HUDEP-2 (cell line): ENCODE results near the gene TNPO3.
"Not testable (repeated sequence)": the region's sequence is repeated elsewhere in the genome, so short reads cannot be mapped to it uniquely, and the experiment has no call there.

Experiments
- DNase-seq, 76 experiments: peaks; one replicate each; lab custom pipeline; 2025; ENCODE audit not compliant: unreplicated experiment in 76 of 76; lab: John Stamatoyannopoulos, UW

TNPO3 gene

DNA sequence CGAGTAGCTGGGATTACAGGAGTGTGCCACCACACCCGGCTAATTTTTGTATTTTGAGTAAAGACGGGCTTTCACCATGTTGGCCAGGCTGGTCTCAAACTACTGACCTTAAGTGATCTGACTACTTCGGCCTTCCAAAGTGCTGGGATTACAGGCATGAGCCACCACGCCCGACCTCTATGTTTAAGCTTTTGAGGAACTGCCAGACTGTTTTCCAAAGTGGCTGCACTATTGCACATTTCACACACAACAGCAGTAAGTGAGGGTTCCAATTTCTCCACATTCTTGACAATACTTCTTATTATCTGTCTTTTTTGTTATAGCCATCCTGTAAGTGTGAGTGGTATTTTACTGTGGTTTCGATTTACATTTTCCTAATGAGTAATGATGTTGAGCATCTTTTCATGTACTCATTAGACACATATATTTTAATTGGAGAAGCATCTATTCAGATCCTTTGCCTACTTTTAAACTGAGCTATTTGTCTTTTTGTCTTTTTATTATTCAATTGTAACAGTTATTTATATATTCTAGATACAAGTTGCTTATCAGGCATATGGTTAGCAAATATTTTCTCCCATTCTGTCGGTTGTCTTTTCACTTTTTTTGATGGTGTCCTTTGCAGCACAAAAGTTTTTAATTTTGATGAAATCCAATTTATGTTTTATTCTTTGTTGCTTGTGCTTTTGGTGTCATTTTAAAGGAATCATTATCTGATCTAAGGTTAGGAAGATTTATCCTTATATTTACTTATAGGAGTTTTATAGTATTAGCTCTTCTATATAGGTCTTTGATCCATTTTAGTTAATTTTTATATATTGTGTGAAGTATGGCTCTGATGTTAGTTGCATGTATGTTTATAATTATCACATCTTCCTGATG lies 130.0 kb downstream of the TNPO3 start:
- DNase-seq, result no peak

DNA sequence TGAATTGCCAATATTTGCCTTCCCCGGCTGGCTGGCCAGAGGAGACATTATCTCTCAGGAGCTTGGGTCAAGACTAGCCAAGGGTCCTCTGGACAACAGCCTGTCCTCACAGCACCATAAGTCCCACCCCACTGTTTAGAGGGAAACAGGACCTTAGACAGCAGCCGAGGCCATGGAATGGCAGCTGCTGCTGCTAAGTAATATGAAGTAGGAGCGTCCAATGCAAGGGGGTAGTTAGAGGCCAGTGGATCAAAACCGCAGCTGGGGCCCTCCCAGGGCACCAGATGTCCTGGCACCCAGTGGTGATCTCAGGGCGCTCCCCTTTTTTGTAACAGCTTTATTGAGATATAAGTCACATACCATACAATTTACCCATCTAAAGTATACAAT lies 131.5 kb downstream of the TNPO3 start:
- no peak for DNase-seq

DNA sequence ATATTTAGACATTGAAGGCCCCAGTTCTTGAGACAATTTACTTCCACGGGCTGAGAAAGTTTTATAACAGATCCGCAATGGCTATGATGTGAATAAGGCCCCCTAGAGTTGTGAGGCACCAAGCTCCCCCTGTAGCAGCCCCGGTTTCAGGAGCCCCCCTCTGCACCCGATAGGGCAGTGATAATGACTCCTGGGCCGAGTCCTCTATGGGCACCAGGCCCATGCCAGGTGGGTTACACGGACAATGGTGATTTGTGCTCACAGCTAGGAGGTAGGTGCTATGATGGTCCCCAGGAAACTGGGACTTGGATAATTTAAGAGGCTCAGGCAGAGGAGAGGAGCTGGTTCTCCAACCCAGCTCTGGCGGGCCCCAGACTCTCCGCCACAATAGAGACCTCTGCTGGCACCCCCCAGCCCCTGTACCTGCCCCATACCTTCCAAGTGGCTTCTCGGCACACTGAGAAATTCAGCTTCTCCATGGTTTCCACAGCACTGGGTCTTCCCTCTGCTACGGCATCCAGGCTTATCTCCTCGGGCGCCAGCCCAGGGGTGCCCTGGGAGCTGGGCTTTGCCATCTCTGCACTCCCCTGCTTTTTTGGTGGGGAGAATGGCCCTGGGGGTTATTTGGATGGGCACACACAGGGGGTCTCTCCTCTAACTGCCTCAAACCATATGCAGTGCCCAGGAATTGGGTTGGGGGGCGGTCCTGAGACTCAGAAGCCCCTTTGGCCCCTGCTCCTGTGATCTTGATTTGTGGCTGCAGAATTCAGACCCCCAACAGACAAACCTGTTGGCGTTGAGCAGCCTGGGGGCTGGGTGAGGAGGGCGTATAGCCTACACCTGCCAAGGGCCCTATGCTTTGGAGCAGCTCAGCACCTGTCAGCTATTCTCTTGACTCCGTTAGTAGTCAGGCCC lies 132.2 kb downstream of the TNPO3 start:
- no peak for DNase-seq

DNA sequence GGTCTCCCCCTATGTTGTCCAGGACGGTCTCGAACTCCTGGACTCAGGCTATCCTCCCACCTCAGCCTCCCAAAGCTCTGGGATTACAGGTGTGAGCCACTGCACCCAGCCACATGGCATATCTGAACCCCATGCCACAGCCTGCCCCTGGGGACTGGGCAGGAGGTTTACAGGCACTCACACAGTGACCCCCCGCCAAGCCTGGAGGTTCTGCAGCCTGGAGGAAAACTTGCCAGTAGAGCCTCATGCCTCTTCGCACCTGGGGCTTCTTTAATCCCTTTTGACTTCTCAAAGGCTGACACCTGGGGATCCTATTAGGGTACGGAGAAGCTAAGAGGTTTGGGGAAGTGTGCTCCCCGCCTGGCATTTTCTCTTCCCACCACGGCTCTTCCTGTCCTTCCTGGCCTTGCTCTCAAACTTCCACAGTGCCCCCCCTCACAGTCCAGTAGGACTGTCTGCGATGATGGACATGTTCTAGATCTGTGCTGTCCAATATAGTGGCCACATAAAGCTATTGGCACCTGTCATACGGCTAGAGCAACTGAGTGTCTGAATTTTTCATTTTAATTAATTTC lies 133.0 kb downstream of the TNPO3 start:
- DNase-seq, result no peak

DNA sequence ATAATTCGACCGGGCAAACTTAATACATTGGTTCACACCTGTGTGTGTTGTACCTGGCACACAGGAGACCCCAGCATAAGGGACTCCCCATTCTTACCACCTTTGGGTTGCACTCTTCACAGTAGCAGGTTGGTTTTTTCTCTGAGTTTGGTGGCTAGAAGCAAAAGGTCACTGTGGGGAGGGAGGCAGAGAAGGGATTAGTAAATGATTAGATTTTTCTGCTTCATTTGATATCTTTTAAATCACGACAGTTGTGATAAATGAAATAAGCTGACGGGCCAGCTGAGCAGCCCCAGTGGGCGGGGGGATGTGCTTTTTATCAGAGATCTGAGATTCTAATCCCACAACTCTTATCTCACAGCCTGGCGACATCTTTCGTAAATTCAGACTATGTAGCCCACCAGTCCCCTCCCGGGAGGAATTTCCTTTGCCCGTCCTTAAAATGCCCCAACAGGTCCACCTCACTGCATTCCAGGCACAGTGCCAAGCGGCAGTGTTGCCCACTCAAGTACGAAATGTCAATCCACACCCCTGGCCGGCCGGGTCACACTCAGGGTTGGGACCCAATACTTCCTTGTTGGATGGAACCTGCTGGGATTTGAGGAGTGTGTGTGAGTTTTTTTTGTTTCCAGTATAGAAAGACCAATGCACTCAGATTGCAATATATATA lies 133.9 kb downstream of the TNPO3 start:
- no peak for DNase-seq

DNA sequence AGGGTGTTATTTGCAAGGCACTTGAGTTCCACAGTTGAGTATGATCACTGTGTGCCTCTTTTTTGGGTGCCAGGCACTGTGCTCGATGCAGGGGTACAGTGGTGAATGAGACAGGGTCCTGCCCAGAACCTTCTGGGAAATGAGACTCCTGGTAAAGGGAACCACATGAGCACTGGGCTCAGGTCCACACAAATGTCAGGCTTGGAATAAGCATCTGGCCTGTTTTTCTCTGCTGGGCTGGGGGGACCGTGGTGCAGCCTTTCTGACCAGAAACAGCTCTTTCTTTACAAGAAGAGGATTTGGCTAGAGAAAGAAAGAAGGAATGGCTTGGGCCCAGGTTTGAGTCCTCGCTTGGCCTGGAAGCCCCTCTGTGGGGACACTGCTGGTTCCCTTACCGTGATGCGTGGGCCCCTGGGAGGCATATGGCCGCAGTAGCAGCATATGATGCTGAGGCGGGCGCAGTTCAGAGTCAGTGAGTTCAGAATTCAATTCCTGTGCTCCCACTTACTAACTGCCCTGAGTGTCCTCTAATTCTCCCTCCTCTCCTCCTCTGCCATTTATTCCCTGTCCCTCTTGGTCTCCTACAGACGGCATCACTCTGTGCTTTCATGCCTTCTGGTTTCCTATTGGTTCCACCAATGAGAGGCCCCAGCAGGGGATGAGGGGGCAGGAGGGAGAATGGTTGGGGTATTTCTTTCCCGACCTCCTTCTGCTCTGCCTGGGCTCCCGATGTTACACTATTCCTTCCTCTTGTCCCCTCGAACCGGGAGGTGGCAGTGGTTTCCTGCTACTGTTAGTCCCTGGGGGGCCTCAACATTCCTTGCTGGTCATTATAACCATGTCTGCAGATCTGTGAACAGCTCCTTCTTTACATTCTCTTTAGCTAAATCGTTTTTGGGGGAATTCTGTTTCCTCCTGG lies 134.8 kb downstream of the TNPO3 start:
- no peak for DNase-seq

DNA sequence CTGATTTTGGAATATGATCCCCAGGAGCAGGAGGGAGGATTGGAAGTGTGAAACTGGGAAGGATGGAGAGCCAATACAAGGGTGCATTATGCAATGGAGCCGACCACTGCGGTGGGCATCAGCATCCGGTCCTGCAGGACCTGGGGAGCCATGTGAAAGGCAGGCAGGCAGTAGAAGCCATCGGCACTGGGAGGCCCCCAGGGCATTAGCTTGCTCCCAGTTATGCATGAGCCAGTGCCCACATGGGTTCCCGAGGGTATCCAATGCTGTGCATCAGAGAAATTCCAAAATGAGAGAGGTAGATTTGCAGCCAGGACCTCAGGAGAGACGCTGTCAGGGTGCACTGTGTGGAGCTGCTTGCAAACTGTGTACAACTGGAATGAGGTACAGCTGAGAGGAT lies 135.7 kb downstream of the TNPO3 start:
- DNase-seq, result no peak

DNA sequence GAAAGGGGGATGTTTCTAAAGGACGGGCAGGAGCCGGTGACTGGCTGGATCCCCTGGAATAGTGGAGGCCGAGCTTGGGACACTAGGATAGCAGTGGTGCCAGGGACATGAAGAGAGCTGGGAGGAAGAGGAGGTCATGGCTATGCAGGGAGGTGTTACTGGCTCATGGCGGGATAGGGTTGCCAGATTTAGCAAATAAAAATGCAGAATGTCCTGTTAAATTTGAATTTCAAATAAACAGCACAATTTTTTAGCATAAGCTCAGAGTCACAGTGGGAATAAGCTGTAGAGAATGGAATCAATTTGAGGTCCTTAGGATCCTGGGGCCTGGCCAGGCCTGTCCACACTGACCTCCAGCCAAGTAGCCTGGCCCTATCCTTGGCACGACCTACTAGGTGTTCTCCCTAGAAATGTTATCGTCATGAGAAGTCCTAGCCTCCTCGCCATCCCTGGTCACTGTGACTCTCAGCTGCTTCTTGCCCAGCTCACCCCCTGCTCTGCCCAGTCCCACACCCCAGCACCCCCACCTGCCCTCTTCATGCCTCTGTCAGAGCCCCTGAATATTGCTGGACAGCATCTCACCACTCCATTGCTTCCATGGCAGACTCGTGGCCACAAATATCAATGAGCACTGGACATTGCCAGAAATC lies 136.8 kb downstream of the TNPO3 start:
- DNase-seq, result no peak

DNA sequence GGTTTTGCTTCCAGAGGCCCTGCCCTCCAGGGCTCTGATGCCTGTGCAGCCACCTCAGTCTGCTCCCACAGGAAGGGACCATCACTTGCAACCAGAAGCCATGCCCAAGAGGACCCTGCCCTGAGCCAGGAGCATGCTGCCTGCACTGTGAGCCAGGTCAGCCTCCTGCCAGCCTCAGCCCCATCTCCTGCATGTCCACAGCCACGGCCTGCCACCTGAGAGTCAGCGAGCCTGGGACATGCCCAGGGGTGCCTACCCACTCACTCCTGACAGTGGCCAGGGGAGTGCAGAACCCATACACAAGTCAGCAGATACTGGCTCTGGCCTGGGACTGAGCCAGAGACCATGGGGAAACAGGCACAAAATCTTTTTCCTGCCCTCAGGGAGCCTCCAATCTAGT lies 137.8 kb downstream of the TNPO3 start:
- no peak for DNase-seq

DNA sequence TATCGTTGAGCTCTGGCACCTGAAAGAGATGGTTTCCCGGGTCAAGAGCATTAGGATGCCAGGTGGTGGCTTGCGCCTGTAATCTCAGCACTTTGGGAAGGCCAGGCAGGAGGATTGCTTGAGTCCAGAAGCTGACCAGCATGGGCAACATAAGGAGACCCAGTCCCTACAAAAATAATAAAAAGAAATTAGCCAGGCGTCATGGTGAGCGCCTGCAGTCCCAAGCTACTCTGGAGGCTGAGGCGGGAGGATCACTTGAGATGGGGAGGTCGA lies 138.3 kb downstream of the TNPO3 start:
- DNase-seq, result no peak

DNA sequence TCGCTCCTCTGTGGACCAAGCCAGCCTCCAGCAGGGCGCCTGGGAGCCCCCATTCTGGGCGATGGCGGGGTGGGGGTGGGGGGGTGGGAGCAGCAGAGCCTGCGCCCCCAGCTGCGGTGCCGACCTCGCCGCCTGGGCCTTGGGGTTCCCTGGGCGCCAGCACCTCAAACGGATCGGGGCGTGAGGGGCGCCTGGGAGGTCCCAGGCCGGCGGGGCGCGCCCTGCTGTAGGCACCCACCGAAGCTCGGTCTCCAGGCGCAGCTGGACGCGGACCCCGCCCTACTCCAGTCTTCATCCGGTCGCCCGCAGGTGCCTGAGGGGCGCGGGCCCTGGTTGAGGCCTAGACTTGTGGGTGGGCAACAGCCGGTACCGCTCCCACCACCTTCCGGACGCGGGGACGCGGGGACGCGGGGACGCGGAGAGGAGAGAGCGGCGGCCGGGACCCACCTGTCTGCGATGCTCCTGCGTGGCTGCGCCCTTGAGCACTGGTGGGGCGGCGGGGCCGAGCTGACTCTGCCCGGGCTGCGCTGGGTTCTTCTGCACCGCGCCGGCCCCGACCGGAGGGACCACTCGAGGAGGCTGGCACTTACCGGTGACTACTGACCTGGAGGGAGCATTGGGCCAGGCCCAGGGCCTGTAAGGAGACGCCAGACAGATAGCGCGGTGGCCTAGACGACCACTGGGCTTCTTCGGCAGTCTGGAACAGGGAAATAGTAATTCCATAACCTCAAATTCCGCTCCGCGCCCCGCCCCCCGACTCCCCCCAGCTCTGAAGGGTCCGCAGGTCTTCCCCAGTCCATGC lies 138.9 kb downstream of the TNPO3 start:
- DNase-seq, result no peak

DNA sequence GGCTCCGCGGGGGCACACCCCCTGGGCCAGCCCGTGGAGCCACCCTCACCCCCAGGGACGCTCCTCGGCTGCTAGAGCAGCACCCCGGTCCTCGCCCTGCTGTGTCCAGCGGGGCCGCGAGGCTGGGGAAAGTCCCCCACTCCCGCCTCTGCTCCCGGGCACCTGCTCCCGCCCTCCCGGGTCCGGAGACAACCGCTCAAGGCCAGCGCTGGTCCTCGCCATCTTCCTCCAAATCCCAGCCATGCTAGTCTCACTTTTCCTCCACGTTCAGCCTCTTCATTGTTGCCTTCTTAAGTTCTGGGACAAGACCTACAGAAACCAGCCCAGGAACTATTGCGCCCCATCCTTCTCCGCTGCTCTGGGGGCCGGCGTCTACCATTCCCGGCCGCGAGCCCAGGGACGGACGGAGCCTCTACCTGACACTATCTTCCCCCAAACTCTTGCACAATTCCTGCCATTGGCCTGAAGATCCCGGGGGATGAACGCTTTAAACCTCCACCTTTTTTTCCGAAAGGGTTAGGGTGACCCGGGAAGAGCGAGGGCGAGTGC lies 139.6 kb downstream of the TNPO3 start:
- DNase-seq, result no peak

DNA sequence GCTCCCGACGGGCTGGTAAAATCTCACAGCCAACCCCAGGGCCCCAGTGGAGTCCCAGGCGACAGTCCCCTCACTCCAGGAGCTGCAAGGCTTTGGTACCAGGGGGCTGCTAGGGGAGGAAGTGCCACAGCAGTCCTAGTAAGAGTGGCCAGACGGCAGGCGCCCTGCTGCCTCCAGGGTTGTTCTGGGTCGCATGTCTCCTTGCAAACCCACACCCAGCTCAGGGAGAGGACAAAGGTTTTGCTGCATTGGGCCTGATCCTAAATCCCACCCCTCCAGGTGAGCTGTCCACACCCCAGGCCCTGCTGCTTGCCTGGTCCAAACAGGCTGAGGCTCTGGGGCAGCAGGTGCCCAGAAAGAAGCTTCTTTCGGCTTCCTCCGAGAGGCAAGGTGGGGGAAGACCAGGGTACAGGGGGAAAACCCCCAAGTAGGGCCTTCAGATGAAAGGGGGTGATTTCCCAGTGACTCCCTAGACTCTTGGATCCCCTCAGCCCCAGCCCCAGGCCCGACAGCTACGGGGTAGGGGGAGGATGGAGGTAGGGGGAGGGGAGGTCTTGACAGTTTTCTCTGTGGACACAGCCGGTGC lies 140.3 kb downstream of the TNPO3 start:
- DNase-seq, result no peak

DNA sequence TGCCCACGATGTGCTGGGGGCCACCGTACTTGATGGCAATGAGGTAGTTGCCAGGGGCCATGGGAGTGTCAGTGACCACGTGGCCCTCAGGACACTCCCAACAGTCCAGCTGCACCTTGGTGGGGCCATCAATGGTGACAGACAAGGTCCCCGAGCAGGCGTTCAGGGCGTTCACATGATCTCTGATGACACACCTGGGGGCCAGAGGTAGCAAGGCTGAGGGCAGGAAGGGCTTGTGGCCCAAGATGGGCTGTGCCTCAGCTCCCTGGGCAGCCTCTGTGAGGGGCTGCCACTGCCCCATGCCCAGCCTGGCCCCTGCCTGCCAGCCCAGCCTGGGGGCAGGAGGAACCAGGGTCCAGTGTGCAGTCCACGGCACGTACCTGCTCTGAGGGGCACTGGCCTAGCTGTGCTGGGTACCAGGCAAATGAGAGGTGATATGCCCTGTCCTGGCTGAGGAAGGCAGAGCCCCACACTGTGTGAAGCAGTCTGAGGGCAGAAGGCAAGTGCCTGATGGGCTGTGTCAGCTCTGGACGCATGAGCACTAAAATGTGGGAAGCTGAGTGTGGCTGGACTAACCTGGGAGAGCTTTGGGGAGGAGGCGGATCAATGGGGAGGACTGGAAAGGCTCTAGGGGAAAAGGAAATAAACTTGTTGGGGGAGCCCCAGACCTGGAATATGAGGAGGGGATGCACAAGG lies 140.9 kb downstream of the TNPO3 start:
- DNase-seq, result no peak

DNA sequence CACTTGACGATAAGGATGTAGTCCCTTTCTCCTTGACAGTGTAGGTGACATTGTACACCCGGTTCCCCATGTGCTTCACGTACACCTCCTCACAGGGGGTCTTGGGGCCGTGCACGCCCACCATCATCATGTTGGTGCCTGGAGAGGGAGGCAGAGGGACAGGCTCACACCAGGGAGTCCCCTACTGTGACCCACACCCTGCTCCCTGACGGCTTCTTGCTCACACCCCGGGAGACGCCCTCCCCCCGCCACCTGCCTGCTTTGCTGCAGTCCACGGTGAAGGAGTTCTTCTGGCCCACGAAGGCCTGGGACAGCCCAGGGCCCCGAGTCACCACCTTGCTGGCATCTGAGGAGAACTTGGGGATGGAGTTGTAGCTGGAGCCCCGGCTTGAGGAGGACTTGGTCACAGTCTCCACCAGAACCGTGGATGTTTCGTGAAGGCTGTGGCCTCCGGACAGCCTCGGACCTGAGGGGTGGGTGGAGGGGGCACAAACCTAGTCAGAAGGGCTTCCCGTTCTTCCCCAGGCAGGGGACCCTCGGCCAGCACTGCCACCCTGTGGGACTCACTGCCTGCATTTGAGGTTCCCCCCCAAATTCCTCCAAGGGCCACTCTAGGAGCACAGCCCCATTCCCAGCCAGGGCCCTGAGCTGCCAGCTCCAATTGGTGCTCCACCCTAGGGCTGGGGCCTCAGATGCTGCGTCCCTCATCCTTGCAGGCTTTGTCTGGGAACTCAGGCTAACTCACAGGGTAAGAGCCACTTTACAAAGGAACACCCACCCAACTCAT lies 142.0 kb downstream of the TNPO3 start:
- not testable (repeated sequence) for DNase-seq

DNA sequence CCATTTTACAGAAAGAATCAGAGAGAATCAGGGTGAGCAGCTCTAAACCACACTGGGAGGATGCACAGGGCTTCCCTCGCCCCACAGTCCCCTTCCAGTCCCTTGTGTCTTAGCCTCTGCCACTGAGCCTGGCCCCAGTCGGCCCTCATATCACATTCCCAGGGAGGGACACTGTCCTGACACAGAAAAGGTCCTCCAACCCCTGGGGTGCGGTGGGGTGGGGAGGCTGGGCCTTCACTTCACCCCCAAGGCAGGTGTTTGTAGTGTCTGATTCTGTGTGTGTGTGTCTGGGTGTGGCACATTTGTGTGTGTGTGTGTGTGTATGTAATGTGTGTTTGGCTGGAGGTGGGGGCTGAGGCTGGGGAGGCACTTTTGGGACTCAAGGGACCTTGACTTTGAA lies 142.6 kb downstream of the TNPO3 start:
- DNase-seq, result no peak
